Left colon (tissue), 2 donors: ENCODE results near the gene PHACTR1. TPM values are rescaled to one million over a fixed set of nuclear protein-coding genes. Genes with fewer than 3 reads are reported as not detected.

ENCODE experiments used
- ATAC-seq: fragments of 200-7000 bp; cut with Tn5 transposase; one replicate; pipeline ENCODE4 v1.9.1; 2020; ENCODE audit warnings: mild to moderate bottlenecking, moderate library complexity
- DNase-seq, 2 donors: peaks; one replicate each; pipeline ENCODE4 v3.0.0-alpha.2; 2020
- intact Hi-C, 2 donors: fragments of 100-400 bp; cut with DNase I in 1 of 2; cut with micrococcal nuclease in 1 of 2; formaldehyde crosslinking; loops; one replicate each; pipeline versions ENCODE4 v1.11.2 to v1.14.0; 2022; cut with DNase I, micrococcal nuclease
- total RNA-seq, 2 donors: library from RNA; stranded (reverse); fragmentation: NEBNext Ultra II Directional; extraction: Animal tissue kit (Norgen Biotek cat#: 25700); gene quantifications; one replicate each; pipeline ENCODE4 v1.2.1, GENCODE V29; 2021
- donor health status: DM: no; HTN: no; CAD: no.
- donor health status: DM: yes; HTN: yes; CAD: no.

The PHACTR1 gene
- total RNA-seq, 2 donors from 2014 or later: 1.5 to 3.7 TPM

GRCh38 chr6:13247627-13248026, 531.1 kb downstream of the PHACTR1 start:
- intact Hi-C loops: no loop called here

GRCh38 chr6:13248053-13248452, 531.5 kb downstream of the PHACTR1 start:
- DNase-seq: no peak
- intact Hi-C loops: no loop called here
- no peak for ATAC-seq

More at GRCh38 chr6:13247627-13248026, 531.1 kb downstream of the PHACTR1 start:
- ATAC-seq (no peak), DNase-seq (no peak)

- DNase-seq (no peak), ATAC-seq (no peak)
- intact Hi-C loops: no loop called here
Measured at GRCh38 chr6:13248584-13248985, 532.0 kb downstream of the PHACTR1 start.

GRCh38 chr6:13248994-13249393, 532.4 kb downstream of the PHACTR1 start:
- DNase-seq (no peak), ATAC-seq (no peak)
- intact Hi-C loops: no loop called here

- no peak for DNase-seq
- ATAC-seq: no peak
- intact Hi-C loops: no loop called here
Measured at GRCh38 chr6:13249817-13250216, 533.2 kb downstream of the PHACTR1 start.

- ATAC-seq: no peak
Measured at GRCh38 chr6:13250703-13251102, 534.1 kb downstream of the PHACTR1 start.

GRCh38 chr6:13251242-13251641, 534.7 kb downstream of the PHACTR1 start:
- intact Hi-C loops: no loop called here
- DNase-seq (no peak), ATAC-seq (no peak)

More at GRCh38 chr6:13250703-13251102, 534.1 kb downstream of the PHACTR1 start:
- intact Hi-C loops: no loop called here
- DNase-seq: no peak

- intact Hi-C loops: no loop called here
- DNase-seq: no peak
- no peak for ATAC-seq
Measured at GRCh38 chr6:13252790-13253189, 536.2 kb downstream of the PHACTR1 start.

- DNase-seq: no peak
- no peak for ATAC-seq
- intact Hi-C loops: no loop called here
Measured at GRCh38 chr6:13253272-13253671, 536.7 kb downstream of the PHACTR1 start.

- ATAC-seq: peak; percentile 37
- intact Hi-C loops: no loop called here
- no peak for DNase-seq
Measured at GRCh38 chr6:13256266-13257001, 539.9 kb downstream of the PHACTR1 start.

GRCh38 chr6:13259393-13259792, 542.8 kb downstream of the PHACTR1 start:
- DNase-seq (no peak), ATAC-seq (no peak)
- intact Hi-C loops: no loop called here

GRCh38 chr6:13260101-13260598, 543.6 kb downstream of the PHACTR1 start:
- no peak for DNase-seq
- intact Hi-C loops: no loop called here
- no peak for ATAC-seq

GRCh38 chr6:13260831-13261230, 544.3 kb downstream of the PHACTR1 start:
- ATAC-seq (no peak), DNase-seq (no peak)

GRCh38 chr6:13261464-13261994, 545.0 kb downstream of the PHACTR1 start:
- DNase-seq (peak in 1 of 2 donors; percentile 41), ATAC-seq (peak; percentile 21)

More at GRCh38 chr6:13260831-13261230, 544.3 kb downstream of the PHACTR1 start:
- intact Hi-C loops: no loop called here

GRCh38 chr6:13262302-13263230, 546.0 kb downstream of the PHACTR1 start:
- intact Hi-C loops: no loop called here
- ATAC-seq (no peak), DNase-seq (no peak)

More at GRCh38 chr6:13261464-13261994, 545.0 kb downstream of the PHACTR1 start:
- intact Hi-C loops: no loop called here

- DNase-seq (no peak), ATAC-seq (no peak)
- intact Hi-C loops: no loop called here
Measured at GRCh38 chr6:13263669-13264068, 547.1 kb downstream of the PHACTR1 start.

GRCh38 chr6:13267142-13267651, 550.6 kb downstream of the PHACTR1 start:
- intact Hi-C loops: no loop called here
- ATAC-seq: no peak
- DNase-seq: no peak

- no peak for ATAC-seq
- no peak for DNase-seq
Measured at GRCh38 chr6:13268913-13269518, 552.4 kb downstream of the PHACTR1 start.

More at GRCh38 chr6:13268913-13269518, 552.4 kb downstream of the PHACTR1 start:
- intact Hi-C loops: no loop called here
